GM19455 (cell line): ENCODE measurements around the gene RCOR1.
"Not testable (repeated sequence)": the region's sequence is repeated elsewhere in the genome, so short reads cannot be mapped to it uniquely, and the experiment has no call there.

Experiments used
- ATAC-seq: cut with Tn5 transposase; IDR thresholded peaks from one replicate; pipeline ENCODE4 v1.9.1; 2021; ENCODE audit not compliant: unreplicated experiment

Gene RCOR1

DNA sequence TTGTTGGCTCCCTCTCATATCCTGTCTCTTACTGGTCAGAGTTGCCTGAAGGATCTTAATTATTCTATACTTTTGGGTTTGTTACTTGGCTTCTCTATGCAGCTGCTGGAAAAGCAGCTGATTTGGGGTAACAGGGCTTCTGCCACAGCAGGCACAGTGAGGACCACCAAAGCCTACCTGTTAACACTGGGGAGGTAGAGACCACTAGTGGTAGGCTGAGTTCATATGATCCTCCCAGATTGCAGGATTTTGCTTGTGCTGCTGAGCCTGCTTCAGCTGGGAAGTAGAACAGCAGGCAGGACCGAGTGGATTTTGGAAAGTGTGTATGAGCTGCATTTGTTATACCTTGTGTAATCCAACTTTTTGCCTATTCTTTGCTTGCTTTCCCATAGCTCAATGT, 34.1 kb downstream of the RCOR1 start:
- no peak for ATAC-seq

DNA sequence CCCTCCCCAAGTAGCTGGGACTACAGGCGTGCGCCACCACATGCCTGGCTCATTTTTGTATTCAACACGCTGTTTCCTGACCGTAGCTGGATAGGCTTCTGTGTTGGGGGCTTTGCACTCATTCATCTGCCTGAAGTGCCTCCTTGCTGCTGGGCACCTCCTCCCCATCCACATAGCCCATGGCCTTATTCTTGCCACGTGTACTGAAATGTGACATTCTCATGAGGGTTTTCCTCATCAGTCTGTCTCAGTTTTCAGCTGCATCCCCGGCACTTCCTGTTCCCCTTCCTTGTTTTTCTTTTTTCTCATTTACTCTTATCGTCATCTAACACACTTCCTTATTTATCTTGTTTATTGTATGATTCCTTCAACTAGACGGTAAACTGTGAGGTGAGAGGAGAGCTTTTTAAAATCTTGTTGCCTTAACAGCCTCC, 36.6 kb downstream of the RCOR1 start:
- ATAC-seq: no peak

DNA sequence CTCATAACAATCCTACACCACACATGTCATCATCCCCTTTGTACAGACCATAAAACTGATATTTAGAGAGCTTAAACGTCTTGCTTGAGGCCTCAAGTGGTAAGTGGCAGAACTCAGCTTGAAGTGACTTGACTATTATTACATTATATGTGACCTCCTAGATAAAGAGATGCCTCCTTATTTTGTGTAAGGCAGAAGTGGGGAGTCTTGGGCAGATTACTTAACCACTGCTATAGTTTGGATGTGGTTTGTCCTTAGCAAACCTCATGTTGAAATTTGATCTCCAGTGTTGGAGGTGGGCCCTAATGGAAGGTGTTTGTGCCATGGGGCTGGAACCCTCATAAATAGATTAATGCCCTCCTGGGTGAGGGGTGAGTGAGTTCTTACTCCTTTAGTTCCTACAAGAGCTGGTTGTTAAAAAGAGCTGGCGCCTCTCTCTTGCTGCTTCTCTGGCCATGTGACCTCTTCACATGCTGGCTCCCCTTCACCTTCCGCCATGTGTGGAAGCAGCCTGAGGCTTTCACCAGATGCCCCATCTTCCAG, 37.4 kb downstream of the RCOR1 start:
- ATAC-seq: no peak

DNA sequence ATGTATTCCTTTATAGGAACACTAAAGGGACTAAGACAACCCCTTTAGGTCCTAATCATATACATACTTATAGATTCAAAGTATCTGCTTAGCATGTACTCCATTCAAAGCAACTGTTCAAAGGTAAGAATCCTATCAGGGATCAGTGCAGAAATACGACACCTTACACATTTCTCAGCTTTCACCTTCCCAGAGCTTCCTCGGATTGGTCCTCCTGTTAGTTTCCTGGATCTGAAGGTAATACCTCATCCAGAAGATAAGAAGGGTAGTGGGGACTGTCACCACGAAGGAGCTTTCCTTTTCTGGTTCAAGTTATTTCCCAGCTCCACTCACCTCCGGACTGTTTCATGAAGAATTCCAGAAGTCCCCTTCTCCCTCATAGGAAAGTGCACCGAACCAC, 38.0 kb downstream of the RCOR1 start:
- ATAC-seq: no peak

DNA sequence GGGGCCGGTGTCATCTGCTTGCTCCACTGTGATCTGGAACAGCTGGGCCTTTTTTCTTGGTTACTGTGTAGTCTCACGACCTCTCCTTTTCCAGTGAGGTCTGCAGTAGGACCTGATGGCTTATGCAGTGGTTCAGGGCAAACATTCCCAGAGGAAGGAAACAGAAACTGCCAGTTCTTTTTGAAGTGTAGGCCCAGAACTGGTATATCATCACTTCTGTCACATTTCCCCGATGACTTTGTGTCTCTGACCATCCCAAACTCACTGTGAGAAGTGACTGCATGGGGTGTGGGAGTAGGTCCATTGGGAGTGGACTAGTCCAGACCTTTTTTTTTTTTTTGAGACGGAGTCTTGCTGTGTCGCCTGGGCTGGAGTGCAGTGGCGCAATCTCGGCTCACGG, 38.4 kb downstream of the RCOR1 start:
- no peak for ATAC-seq

DNA sequence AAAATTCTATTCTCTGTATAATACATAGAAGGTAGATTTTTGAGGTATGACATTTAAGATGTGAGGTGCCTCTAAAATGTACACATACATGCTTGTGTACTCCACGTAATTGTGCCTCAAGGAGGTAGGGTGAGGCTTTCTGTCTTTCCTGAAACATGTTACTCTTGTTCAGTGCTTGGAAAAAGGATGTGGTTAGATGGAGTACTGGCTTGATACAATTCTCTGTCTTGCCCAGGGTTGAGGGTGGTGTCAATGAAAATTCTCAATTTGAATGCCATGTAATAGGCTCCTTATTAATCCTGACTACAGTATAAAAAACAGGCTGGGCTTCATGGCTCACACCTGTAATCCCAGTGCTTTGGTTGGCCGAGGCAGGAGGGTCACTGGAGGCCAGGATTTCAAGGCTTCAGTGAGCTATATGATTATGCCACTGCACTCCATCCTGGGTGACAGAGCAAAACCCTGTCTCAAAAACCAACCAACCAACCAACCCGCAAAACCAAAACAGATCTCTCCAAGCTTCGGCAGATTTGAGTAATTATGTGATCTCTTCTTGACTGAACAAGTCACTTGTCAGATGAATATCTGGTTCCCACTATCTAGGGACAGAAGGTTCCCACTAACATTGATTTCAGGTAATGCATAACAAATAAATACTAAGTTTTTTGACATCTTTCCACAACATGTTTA, 41.6 kb downstream of the RCOR1 start:
- ATAC-seq: no peak

DNA sequence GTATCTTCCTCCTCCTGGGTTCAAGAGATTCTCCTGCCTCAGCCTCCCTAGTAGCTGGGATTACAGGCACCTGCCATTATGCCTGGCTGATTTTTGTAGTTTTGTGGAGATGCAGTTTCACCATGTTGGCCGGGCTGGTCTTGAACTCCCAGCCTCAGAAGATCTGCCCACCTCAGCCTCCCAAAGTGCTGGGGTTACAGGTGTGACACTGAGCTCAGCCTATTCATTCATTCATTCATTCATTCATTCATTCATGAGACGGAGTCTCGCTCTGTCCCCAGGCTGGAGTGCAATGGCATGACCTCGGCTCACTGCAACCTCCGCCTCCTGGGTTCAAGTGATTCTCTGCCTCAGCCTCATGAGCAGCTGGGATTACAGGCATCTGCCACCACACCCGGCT, 47.2 kb downstream of the RCOR1 start:
- not testable (repeated sequence) for ATAC-seq

DNA sequence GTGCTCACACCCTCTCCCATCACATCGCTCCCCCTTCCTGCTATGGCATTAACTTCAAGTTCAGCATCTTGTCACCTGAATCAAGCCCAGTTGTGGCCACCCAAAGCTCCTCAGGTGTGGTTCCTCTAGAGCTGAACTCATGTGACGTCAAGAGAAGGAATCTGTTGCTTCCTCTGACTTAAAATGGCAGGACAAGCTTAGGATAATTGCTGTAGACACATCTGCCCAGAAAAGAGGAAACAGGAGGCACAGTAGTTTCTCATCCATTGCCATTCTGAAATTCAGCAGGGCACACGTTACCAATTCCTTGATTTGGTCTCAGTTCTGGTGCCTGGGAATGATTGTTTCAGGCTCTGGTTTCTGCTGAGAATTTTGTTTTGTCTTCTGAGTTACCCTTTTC, 52.1 kb downstream of the RCOR1 start:
- no peak for ATAC-seq

DNA sequence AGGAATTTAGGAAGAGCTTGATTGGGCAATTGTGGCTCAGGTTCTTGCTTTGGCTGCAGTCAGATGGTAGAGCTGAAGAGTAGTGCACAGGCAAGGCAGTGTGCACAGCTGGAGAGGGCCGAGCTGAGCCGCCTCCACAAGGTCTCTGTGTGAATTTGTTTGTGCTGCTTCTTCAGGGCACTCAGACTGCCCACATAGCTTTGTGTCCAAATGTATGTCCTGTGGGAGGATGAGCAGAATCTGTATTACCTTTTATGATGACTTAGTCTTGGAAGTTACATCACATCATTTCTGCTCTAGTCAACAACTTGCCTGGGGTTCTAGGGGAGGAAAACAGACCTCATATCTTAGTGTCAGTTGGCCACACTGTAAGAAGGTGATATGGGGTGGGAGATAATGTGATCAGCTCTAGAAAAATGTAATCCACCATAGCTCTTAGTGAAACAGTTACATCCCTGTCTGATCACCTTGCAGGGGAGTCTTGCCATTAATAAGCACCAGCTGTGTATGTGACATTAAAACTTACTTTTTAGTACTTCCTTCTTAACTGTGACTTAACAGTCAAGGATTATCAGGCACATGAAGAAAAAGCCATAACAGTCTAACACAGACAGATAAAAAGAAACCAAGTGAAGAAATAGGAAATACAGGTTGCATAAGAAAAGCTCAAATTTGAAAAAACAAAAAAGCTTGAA, 53.4 kb downstream of the RCOR1 start:
- no peak for ATAC-seq

DNA sequence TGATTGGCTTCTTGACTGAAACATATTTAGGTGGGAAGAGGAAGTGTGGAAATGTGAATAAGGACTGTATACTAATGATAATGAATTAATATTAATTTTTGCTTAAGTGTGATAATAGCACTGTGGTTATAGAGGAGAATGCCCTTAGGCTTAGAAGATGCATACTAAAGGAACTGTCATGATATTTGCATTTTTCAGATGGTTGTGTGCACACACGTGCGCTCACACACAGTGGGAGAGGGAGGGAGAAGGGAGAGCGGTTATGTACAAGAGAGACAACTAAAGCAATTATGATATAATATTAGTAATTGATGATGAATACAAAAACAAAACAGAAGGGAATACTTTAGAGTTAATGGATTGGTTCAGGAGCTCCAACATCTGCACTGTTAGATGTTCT, 54.2 kb downstream of the RCOR1 start:
- no peak for ATAC-seq

DNA sequence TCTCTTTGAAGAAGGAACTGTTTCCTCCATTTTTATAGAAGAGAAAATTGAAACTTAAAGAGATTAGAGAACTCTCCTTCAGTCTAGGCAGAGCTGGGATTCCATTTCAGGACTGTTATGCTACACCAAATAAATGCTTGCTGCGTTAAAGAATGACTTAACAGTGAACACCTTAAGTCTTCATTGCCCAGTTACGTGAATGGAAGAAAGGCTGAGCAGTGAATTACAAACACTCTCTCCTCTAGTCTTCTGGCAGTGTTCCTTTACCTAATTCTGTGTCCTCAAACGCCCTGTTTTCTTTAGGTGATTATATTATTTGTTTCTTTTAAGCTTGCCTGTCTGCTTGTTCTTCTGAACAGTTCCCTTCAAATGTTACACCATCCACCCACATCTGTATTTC, 59.7 kb downstream of the RCOR1 start:
- ATAC-seq: no peak

DNA sequence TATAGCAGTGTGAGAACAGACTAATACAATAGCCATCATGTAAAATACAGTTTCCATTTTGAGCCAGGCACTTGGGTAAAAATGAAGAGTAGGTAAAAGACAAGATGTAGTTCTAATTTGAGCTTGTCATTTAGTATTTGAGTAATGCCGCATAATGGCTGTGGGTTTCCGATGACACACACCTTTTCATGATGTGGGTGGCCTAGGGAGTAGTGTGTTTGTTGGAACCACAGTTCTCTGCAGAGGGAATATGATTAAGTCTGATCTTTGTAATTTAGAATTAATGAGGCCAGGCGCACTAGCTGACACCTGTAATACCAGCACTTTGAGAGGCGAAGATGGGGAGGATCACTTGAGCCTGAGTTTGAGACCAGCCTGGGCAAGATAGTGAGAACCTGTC, 61.8 kb downstream of the RCOR1 start:
- no peak for ATAC-seq

DNA sequence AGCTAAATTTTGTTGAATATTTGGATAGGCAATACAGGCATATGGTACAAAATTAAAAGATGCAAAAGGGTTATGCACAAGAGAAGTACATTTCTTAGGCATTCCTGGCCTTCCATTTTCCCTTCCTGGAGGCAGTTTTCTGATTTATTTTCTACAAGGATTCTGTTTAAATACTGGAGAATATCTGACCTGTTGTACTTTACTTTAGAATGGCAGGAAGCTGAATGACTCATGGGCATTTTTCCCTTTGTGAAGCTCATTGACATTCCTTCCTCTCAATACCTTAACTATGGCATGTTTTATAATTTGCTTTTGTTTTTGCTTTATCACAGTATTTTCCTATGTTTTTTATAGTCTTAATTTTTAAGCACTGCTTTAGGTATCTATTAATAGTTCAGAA, 62.7 kb downstream of the RCOR1 start:
- ATAC-seq: no peak

DNA sequence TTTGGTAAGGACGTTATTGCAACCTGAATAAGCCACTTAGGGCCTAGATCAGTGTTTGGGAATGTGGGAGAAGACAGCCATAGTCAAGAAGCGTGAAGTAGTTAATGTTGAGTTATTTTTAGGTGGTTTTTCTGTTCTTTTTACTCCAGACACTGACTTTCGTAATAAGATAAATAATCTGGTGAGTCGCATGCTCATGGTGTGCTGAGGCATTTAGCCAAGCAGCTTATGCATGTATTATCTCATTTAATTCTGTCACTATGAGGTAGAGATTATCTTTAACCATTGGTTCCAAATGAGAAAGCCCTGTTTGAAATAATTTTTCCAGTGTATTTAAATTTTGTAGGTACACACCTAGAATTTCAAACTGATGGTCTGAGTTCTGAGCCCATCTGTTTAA, 67.3 kb downstream of the RCOR1 start:
- no peak for ATAC-seq

DNA sequence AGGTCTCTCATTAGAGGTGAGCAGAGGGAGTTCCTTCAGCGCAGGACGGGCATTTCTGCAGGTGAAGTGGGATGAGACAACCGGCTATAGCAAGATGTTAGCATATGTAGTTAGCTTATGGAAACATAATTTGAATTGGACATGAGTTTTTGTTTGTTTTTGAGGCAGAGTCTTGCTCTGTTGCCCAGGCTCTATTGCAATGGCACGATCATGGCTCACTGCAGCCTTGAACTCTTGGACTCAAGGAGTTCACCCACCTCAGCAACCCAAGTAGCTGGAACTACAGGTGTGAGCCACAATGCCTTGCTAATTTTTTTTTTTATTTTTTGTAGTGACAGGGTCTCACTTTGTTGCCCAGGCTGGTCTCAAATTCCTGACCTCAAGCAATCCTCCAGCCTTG, 69.2 kb downstream of the RCOR1 start:
- ATAC-seq: no peak

DNA sequence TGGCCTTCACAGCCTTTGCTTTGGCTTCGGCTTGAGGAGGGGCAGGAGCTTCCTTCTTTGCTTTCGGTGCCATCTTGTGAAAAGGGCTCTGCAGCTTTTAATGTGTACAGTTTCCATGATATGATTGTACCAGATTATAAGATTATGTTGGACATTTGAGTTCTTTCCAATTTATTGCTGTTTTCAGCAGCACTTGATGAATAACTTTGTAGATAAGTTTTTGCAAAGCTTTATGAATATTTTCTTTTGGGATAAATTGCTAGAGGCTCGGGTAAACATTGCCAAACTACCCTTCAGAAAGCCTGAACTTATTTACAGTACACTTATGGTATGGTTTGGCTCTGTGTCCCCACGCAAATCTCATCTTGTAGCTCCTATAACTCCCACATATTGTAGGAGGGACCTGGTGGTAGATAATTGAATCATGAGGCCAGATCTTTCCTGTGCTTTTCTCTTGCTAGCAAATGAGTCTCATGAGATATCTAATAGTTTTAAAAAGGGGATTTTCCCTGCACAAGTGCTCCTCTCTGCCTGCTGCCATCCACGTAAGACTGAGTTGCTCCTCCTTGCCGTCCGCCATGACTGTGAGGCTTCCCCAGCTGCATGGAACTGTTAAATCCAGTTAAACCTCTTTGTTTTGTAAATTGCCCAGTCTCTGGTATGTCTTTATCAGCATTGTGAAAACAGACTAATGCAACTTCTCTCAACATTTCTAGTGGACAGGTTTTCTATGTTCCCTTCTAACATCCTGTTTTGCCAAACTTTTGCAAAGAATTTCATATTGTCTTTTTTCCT, 70.4 kb downstream of the RCOR1 start:
- no peak for ATAC-seq

DNA sequence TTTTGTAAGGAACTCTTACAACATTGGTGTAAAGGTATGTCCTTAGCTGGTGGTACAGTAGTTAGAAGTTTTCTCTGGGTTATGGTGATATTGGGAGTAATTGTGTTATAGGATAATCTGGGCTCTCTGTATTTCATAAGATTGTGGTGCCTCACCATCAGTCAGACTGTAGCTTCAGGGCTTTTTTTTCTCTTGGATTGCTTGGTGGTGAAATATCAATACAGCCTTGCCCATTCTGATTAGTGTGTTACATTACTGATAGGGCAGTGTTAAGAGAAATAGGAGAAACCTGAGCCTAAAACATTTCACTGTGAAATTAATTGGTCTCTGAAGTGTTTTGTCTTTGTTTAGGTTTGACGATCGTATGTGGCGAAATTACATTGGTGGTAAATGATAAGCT, 71.0 kb downstream of the RCOR1 start:
- ATAC-seq: no peak

DNA sequence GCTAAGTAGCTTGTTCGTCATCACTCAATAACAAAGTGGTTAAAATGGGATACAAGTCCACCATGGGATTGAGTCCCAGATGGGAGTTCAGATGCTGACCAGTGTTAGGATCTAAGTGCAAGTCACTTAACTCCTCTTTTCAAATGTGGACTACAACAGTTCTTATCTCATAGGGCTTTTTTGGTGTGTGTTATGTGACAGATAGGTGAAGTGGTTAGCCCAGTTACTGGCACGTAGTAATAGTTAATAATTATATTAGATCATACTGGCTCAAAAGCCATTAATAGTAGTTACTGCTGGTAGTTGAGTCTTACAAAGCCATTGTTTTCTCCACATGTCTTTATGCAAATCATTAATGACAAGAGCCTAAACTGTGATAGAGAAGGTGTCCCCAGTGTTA, 73.2 kb downstream of the RCOR1 start:
- ATAC-seq: no peak

DNA sequence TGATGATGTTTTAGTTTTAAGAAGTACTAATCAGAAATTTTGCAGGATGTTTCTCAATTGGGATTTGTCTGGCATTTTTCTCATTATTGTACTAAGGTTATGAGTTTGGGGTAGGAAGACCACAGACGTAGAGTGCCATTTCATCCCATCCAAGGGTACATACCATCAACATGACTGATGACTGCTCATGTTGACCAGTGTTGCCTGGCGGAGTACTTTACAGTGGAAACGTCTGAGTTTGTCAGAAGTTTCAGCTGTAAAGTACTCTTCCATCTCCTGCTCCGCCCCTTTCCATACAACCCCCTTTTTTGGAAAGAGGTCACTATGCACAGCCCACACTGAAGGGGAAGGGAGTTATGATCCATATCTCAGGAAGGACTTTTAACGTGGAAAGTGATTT, 74.2 kb downstream of the RCOR1 start:
- no peak for ATAC-seq

DNA sequence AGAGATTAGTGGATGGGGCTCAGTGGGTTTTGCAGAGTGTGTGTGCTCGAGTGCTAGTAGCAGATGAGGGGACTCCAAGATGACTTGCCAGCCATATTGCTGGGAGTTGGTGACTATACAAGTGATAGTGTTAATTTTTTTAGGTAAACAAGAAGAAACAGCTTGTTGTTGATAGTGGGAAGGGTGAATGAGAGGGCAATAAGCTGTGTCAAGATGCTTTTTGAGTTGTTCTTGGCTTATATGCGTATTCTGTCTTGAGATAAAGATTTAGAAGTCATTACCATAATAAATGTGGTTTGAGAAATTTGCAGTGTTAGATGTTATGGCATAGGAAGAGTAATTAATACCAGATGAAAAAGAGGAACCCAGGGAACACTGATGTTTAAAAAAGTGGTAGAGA, 75.3 kb downstream of the RCOR1 start:
- ATAC-seq: no peak

DNA sequence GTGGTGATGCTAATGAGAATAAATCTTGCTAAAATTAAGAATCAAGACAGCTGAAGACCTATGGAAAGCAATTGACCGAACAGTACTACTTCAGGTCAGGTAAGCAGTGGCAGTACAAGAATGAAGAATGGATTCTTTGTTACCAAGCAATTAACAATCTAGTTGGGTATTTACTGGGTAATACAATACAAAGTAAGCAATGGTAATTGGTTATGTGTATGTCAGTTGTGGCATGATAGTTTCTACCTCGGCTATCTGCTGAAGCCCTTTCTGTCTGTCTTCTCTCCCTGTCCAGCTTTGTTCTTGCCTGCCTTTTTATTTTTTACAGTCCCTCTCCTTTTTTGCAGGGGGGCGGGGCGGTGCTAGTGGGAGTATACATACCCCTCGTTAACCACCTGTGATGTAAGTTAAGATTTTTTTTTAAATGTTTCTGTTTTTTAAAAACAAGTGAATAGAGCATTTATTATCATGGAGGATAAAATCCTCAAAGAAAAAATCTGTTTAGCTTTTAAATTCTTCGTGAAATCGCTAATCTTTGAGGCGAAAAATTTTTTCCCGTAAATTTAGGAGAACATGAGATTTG, 75.9 kb downstream of the RCOR1 start:
- ATAC-seq: no peak

DNA sequence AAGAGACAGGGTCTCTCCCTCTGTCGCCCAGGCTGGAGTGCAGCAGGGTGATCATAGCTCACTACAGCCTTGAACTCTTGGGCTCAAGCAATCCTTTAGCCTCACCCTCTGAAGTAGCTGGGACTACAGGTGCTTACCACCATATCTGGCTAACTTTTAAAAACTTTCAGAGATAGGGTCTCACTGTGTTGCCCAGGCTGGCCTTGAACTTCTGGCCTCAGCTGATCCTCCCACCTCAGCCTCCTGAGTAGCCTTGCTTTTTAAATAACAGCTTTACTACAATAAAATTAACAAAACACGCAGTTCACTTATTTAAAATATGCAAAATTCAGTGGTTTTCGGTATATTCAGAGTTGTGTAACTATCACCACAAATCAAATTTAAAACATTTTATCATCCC, 79.0 kb downstream of the RCOR1 start:
- no peak for ATAC-seq
